ENCODE data around the gene PDHA1. TPM values are rescaled to one million over a fixed set of nuclear protein-coding genes. Genes with fewer than 3 reads are reported as not detected.

Gene PDHA1
- total RNA-seq, 1 experiment from 2014 or later = 214 TPM

DNA sequence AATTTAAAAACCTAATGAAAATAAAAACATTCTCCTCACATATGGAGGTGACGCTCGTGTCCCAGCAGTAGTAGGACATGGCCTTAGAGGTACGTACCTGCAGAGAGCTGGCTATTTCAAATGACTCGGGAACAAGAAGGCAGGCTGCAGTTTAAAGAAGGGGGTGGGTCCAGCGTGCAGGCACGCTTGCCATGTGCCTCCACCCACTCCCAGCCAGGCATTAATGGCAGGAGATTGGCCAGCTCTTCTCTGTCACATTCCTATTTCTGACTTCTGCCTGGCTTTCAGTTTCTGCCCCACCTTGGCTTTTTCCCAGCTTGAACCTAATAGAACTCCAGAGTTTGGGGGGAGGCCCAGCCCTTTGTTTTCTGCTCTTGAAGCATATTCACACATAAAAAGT is 17.2 kb downstream of the PDHA1 start:
- Histone ChIP-seq H2AFZ (ENCODE audit: low read length) (no peak overlapping the region), H3K18ac (ENCODE audit: insufficient read length, low read depth, low read length) (no peak overlapping the region), H3K4me1 (ENCODE audit: insufficient read depth, low read length) (no peaks in the 10 kb centered on the region), H3T11ph (ENCODE audit: low read length) (no peak overlapping the region), H3K79me2 (ENCODE audit: insufficient read depth, low read length) (no peaks in the 10 kb centered on the region), H2BK15ac (ENCODE audit: low read depth, low read length) (no peak overlapping the region), H2BK12ac (ENCODE audit: insufficient read length, low read depth, low read length) (no peak overlapping the region), H3K9me3 (ENCODE audit: control insufficient read depth, low read depth, low read length) (peaks cover 50% of the 10 kb centered on the region), H2BK20ac (ENCODE audit: low read depth, low read length, poor library complexity, severe bottlenecking) (no peak overlapping the region), H3K56ac (ENCODE audit: insufficient read length, low read depth, low read length) (no peak overlapping the region), H3K9ac (ENCODE audit: extremely low read depth, insufficient read length, low read length) (no peak overlapping the region), H4K8ac (replicated peaks; ENCODE audit: insufficient read length, low read depth, low read length) (no peak overlapping the region), H3K4ac (ENCODE audit: low read depth, low read length) (no peak overlapping the region), H4K91ac (ENCODE audit: insufficient read length, low read depth, low read length) (no peak overlapping the region), H3K79me1 (ENCODE audit: insufficient read depth, low read depth, low read length, poor library complexity, severe bottlenecking) (no peaks in the 10 kb centered on the region), H4K20me1 (ENCODE audit: control insufficient read depth, insufficient read depth, insufficient read length) (no peaks in the 10 kb centered on the region), H4K5ac (ENCODE audit: insufficient read length, low read depth, low read length) (no peak overlapping the region), H2BK5ac (ENCODE audit: insufficient read length, low read length) (no peak overlapping the region), H3K23me2 (ENCODE audit: insufficient read length, low read depth, low read length, poor library complexity, severe bottlenecking) (no peaks in the 10 kb centered on the region), H3K14ac (ENCODE audit: insufficient read depth, low read length) (no peak overlapping the region), H2BK120ac (ENCODE audit: low read depth, low read length, poor library complexity, severe bottlenecking) (no peak overlapping the region), H3K27ac (ENCODE audit: insufficient read length, low read depth, low read length) (no peak overlapping the region), H3K27me3 (ENCODE audit: insufficient read depth, low read length) (no peaks in the 10 kb centered on the region), H3K4me2 (ENCODE audit: insufficient read depth, insufficient read length, low read length) (no peak overlapping the region), H3K23ac (ENCODE audit: insufficient read length, low read depth, low read length) (no peak overlapping the region), H2AK5ac (ENCODE audit: insufficient read length, low read length) (no peak overlapping the region)
- DNase-seq = no peak
- no peaks in the 10 kb centered on the region for H3K4me1 Mint-ChIP-seq
- peaks cover 35 to 67% (median 48%) of the 10 kb centered on the region in 3 experiments for H3K36me3 Mint-ChIP-seq (ENCODE audit: insufficient read depth in 1 of 3, low read depth in 3 of 3)
- peaks cover 70 to 81% of the 10 kb centered on the region in 2 experiments for H3K9me3 Mint-ChIP-seq
- no peaks in the 10 kb centered on the region for H3K27me3 Mint-ChIP-seq (ENCODE audit: low read depth)
- no CpG with 5 or more reads among the region's 6 CpGs for WGBS (ENCODE audit: extremely low coverage, insufficient read length, low lambda C conversion rate)
- TF ChIP-seq, protein P1, sequence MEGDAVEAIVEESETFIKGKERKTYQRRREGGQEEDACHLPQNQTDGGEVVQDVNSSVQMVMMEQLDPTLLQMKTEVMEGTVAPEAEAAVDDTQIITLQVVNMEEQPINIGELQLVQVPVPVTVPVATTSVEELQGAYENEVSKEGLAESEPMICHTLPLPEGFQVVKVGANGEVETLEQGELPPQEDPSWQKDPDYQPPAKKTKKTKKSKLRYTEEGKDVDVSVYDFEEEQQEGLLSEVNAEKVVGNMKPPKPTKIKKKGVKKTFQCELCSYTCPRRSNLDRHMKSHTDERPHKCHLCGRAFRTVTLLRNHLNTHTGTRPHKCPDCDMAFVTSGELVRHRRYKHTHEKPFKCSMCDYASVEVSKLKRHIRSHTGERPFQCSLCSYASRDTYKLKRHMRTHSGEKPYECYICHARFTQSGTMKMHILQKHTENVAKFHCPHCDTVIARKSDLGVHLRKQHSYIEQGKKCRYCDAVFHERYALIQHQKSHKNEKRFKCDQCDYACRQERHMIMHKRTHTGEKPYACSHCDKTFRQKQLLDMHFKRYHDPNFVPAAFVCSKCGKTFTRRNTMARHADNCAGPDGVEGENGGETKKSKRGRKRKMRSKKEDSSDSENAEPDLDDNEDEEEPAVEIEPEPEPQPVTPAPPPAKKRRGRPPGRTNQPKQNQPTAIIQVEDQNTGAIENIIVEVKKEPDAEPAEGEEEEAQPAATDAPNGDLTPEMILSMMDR (conservative IDR thresholded peaks at IDR 0.05) = no peak
- H3K4me3 Mint-ChIP-seq = no peak overlapping the region
- no peak overlapping the region for H3K27ac Mint-ChIP-seq

All from H9 (cell line).